Loucy (cell line): Measurements from ENCODE around the gene LRRIQ1.

Experiments
- H2AFZ ChIP-seq: fragments of 200-600 bp; sonication (generic); 2 replicates; pipeline ENCODE4 v1.6.0; 2016; ENCODE audit warnings: antibody characterized with exemption, mild to moderate bottlenecking, low read length, moderate library complexity
- H3F3A ChIP-seq: fragments of 200-600 bp; 2 replicates; pipeline ENCODE4 v1.6.0; 2016; ENCODE audit warnings: antibody characterized with exemption, low read depth, mild to moderate bottlenecking
- H3K27me3 ChIP-seq: fragments of 200-600 bp; sonication (generic); 2 replicates; pipeline ENCODE4 v1.6.1; 2014; ENCODE audit warnings: low read length, mild to moderate bottlenecking; ENCODE audit not compliant: insufficient read depth, poor library complexity, severe bottlenecking
- H3K36me3 ChIP-seq: fragments of 200-600 bp; sonication (generic); 2 replicates; pipeline ENCODE4 v1.6.1; 2016; ENCODE audit warnings: low read length; ENCODE audit not compliant: insufficient read depth
- H3K4me1 ChIP-seq: fragments of 200-600 bp; sonication (generic); 2 replicates; pipeline ENCODE4 v1.5.1; 2014; ENCODE audit warnings: low read length, mild to moderate bottlenecking; ENCODE audit not compliant: insufficient read depth, poor library complexity, severe bottlenecking
- H3K4me2 ChIP-seq: fragments of 200-600 bp; sonication (generic); 2 replicates; pipeline ENCODE4 v1.6.0; 2014; ENCODE audit warnings: antibody characterized with exemption, low read length, low read depth, mild to moderate bottlenecking; ENCODE audit not compliant: poor library complexity, severe bottlenecking
- H3K4me3 ChIP-seq: fragments of 200-600 bp; sonication (generic); 2 replicates; pipeline ENCODE4 v1.5.1; 2014; ENCODE audit warnings: low read length, mild to moderate bottlenecking, mixed read lengths; ENCODE audit not compliant: poor library complexity, severe bottlenecking
- H3K79me2 ChIP-seq: fragments of 200-600 bp; sonication (generic); 2 replicates; pipeline ENCODE4 v1.6.1; 2014; ENCODE audit warnings: low read length; ENCODE audit not compliant: insufficient read depth
- H3K9ac ChIP-seq: fragments of 200-600 bp; sonication (generic); 2 replicates; pipeline ENCODE4 v1.6.0; 2014; ENCODE audit warnings: mild to moderate bottlenecking, low read depth, low read length, moderate library complexity; ENCODE audit not compliant: poor library complexity, severe bottlenecking
- H3K9me2 ChIP-seq: fragments of 200-600 bp; sonication (generic); replicated peaks from 2 replicates; pipeline ENCODE4 v1.6.1; 2016; ENCODE audit warnings: low read depth, low read length, mixed read lengths
- H3K9me3 ChIP-seq: fragments of 200-600 bp; sonication (generic); 2 replicates; pipeline ENCODE4 v1.6.1; 2014; ENCODE audit warnings: mild to moderate bottlenecking, antibody characterized with exemption, low read length, low read depth; ENCODE audit not compliant: insufficient read depth
- H4K20me1 ChIP-seq: fragments of 200-600 bp; sonication (generic); 2 replicates; pipeline ENCODE4 v1.6.0; 2014; ENCODE audit warnings: antibody characterized with exemption, low read length, mild to moderate bottlenecking; ENCODE audit not compliant: insufficient read depth, poor library complexity, severe bottlenecking
- CTCF ChIP-seq: fragments of 200-600 bp; sonication (generic); conservative IDR thresholded peaks from 2 replicates; pipeline ENCODE4 v1.5.1; 2014; ENCODE audit warnings: mild to moderate bottlenecking, antibody characterized with exemption, low read length
- EZH2phosphoT487 ChIP-seq: fragments of 200-600 bp; IDR thresholded peaks from 2 replicates; pipeline ENCODE4 v1.6.1; 2018; ENCODE audit warnings: antibody characterized with exemption, mild to moderate bottlenecking, moderate library complexity, borderline replicate concordance

LRRIQ1 gene

GRCh38 chr12:84995641-84996040, 40.5 kb upstream of the LRRIQ1 start:
- Histone ChIP-seq H3K27me3 (no peaks in the 10 kb centered on the region), H3K9ac (no peak overlapping the region), H3K4me3 (no peak overlapping the region), H3K4me2 (no peak overlapping the region), H3K36me3 (no peaks in the 10 kb centered on the region), H3K79me2 (no peaks in the 10 kb centered on the region), H3K4me1 (no peaks in the 10 kb centered on the region), H4K20me1 (no peaks in the 10 kb centered on the region), H3K9me3 (no peaks in the 10 kb centered on the region), H3F3A (no peaks in the 10 kb centered on the region), H2AFZ (no peak overlapping the region), H3K9me2 (no peaks in the 10 kb centered on the region)
- TF ChIP-seq EZH2phosphoT487, result no peak
- TF ChIP-seq CTCF, result no peak

GRCh38 chr12:84996759-84997158, 39.4 kb upstream of the LRRIQ1 start:
- Histone ChIP-seq H3F3A (no peaks in the 10 kb centered on the region), H3K27me3 (no peaks in the 10 kb centered on the region), H3K4me1 (no peaks in the 10 kb centered on the region), H3K36me3 (no peaks in the 10 kb centered on the region), H3K4me3 (no peak overlapping the region), H3K4me2 (no peak overlapping the region), H2AFZ (no peak overlapping the region), H3K9ac (no peak overlapping the region), H3K9me2 (no peaks in the 10 kb centered on the region), H4K20me1 (no peaks in the 10 kb centered on the region), H3K9me3 (no peaks in the 10 kb centered on the region), H3K79me2 (no peaks in the 10 kb centered on the region)
- no peak for TF ChIP-seq CTCF

- no peaks in the 10 kb centered on the region for H3K36me3 ChIP-seq
- H3K9me3 ChIP-seq, result no peaks in the 10 kb centered on the region
- no peaks in the 10 kb centered on the region for H3K9me2 ChIP-seq
- H3K9ac ChIP-seq, result no peak overlapping the region
- H3K4me1 ChIP-seq, result no peaks in the 10 kb centered on the region
- no peak overlapping the region for H2AFZ ChIP-seq
- no peaks in the 10 kb centered on the region for H3K27me3 ChIP-seq
- no peaks in the 10 kb centered on the region for H3K79me2 ChIP-seq
- TF ChIP-seq CTCF (no peak), EZH2phosphoT487 (no peak)
- no peak overlapping the region for H3K4me3 ChIP-seq
- no peaks in the 10 kb centered on the region for H3F3A ChIP-seq
- no peaks in the 10 kb centered on the region for H4K20me1 ChIP-seq
- H3K4me2 ChIP-seq, result no peak overlapping the region
Measured at GRCh38 chr12:84998341-84998740, 37.8 kb upstream of the LRRIQ1 start.
